ENCODE results near the gene ATM.

ATM gene

DNA sequence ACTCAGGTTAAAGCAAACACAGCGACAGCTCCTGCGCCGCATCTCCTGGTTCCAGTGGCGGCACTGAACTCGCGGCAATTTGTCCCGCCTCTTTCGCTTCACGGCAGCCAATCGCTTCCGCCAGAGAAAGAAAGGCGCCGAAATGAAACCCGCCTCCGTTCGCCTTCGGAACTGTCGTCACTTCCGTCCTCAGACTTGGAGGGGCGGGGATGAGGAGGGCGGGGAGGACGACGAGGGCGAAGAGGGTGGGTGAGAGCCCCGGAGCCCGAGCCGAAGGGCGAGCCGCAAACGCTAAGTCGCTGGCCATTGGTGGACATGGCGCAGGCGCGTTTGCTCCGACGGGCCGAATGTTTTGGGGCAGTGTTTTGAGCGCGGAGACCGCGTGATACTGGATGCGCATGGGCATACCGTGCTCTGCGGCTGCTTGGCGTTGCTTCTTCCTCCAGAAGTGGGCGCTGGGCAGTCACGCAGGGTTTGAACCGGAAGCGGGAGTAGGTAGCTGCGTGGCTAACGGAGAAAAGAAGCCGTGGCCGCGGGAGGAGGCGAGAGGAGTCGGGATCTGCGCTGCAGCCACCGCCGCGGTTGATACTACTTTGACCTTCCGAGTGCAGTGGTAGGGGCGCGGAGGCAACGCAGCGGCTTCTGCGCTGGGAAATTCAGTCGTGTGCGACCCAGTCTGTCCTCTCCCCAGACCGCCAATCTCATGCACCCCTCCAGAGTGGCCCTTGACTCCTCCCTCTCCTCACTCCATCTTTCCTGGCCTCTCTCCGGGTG is at the start of gene ATM, which contains the start of gene NPAT (continued):
- TF ChIP-seq, protein P1, sequence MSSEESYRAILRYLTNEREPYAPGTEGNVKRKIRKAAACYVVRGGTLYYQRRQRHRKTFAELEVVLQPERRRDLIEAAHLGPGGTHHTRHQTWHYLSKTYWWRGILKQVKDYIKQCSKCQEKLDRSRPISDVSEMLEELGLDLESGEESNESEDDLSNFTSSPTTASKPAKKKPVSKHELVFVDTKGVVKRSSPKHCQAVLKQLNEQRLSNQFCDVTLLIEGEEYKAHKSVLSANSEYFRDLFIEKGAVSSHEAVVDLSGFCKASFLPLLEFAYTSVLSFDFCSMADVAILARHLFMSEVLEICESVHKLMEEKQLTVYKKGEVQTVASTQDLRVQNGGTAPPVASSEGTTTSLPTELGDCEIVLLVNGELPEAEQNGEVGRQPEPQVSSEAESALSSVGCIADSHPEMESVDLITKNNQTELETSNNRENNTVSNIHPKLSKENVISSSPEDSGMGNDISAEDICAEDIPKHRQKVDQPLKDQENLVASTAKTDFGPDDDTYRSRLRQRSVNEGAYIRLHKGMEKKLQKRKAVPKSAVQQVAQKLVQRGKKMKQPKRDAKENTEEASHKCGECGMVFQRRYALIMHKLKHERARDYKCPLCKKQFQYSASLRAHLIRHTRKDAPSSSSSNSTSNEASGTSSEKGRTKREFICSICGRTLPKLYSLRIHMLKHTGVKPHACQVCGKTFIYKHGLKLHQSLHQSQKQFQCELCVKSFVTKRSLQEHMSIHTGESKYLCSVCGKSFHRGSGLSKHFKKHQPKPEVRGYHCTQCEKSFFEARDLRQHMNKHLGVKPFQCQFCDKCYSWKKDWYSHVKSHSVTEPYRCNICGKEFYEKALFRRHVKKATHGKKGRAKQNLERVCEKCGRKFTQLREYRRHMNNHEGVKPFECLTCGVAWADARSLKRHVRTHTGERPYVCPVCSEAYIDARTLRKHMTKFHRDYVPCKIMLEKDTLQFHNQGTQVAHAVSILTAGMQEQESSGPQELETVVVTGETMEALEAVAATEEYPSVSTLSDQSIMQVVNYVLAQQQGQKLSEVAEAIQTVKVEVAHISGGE (tag by site-specific recombination; conservative IDR thresholded peaks at IDR 0.05; ENCODE audit: low read depth), result peak; percentile 65
- TF ChIP-seq ZNF560 (tag by site-specific recombination; IDR thresholded peaks at IDR 0.05; ENCODE audit: borderline replicate concordance) (no peak), HOXC10 (CRISPR knock-in tag; IDR thresholded peaks at IDR 0.05) (no peak), GLIS2 (tag by site-specific recombination; IDR thresholded peaks at IDR 0.05) (no peak), ZNF529 (tag by site-specific recombination; IDR thresholded peaks at IDR 0.05; ENCODE audit: insufficient replicate concordance) (no peak), KLF16 (tag by site-specific recombination; IDR thresholded peaks at IDR 0.05) (peak; percentile 67; the same call in 1 of the 2 replicates), ZNF664 (tag by site-specific recombination; IDR thresholded peaks at IDR 0.05) (no peak), ZNF37A (tag by site-specific recombination; IDR thresholded peaks at IDR 0.05) (no peak), WT1 (tag by site-specific recombination; IDR thresholded peaks at IDR 0.05) (peak; percentile 56; the same call in 1 of the 2 replicates), ZBTB20 (tag by site-specific recombination; IDR thresholded peaks at IDR 0.05) (peak; percentile 23; the same call in 1 of the 2 replicates), PRDM1 (tag by site-specific recombination; IDR thresholded peaks at IDR 0.05) (no peak), EGR2 (tag by site-specific recombination; IDR thresholded peaks at IDR 0.05; ENCODE audit: low read depth) (0 out of 2 replicates have a peak, but pooled peaks have one; percentile 9), ZNF292 (tag by site-specific recombination; IDR thresholded peaks at IDR 0.05; ENCODE audit: borderline replicate concordance, low read depth) (no peak), ZNF654 (tag by site-specific recombination; IDR thresholded peaks at IDR 0.05; ENCODE audit: low read depth) (peak; percentile 39; the same call in 1 of the 2 replicates), OSR2 (tag by site-specific recombination; IDR thresholded peaks at IDR 0.05) (peak; percentile 65; the same call in 1 of the 2 replicates), ZNF184 (tag by site-specific recombination; IDR thresholded peaks at IDR 0.05) (no peak), ZSCAN30 (tag by site-specific recombination; IDR thresholded peaks at IDR 0.05) (peak; percentile 73; the same call in 1 of the 2 replicates), ZNF596 (tag by site-specific recombination; IDR thresholded peaks at IDR 0.05) (no peak), GLI2 (tag by site-specific recombination; IDR thresholded peaks at IDR 0.05; ENCODE audit: borderline replicate concordance, low read depth) (no peak), SP7 (tag by site-specific recombination; IDR thresholded peaks at IDR 0.05) (peak; percentile 72), ZNF433 (tag by site-specific recombination; IDR thresholded peaks at IDR 0.05; ENCODE audit: low read depth) (no peak)
- TF ChIP-seq, protein P2, sequence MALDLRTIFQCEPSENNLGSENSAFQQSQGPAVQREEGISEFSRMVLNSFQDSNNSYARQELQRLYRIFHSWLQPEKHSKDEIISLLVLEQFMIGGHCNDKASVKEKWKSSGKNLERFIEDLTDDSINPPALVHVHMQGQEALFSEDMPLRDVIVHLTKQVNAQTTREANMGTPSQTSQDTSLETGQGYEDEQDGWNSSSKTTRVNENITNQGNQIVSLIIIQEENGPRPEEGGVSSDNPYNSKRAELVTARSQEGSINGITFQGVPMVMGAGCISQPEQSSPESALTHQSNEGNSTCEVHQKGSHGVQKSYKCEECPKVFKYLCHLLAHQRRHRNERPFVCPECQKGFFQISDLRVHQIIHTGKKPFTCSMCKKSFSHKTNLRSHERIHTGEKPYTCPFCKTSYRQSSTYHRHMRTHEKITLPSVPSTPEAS (tag by site-specific recombination; IDR thresholded peaks at IDR 0.05), result no peak
- TF ChIP-seq, protein P3, sequence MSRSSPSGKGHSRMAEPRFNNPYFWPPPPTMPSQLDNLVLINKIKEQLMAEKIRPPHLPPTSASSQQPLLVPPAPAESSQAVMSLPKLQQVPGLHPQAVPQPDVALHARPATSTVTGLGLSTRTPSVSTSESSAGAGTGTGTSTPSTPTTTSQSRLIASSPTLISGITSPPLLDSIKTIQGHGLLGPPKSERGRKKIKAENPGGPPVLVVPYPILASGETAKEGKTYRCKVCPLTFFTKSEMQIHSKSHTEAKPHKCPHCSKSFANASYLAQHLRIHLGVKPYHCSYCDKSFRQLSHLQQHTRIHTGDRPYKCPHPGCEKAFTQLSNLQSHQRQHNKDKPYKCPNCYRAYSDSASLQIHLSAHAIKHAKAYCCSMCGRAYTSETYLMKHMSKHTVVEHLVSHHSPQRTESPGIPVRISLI (tag by site-specific recombination; IDR thresholded peaks at IDR 0.05), result no peak
- TF ChIP-seq, protein P4, sequence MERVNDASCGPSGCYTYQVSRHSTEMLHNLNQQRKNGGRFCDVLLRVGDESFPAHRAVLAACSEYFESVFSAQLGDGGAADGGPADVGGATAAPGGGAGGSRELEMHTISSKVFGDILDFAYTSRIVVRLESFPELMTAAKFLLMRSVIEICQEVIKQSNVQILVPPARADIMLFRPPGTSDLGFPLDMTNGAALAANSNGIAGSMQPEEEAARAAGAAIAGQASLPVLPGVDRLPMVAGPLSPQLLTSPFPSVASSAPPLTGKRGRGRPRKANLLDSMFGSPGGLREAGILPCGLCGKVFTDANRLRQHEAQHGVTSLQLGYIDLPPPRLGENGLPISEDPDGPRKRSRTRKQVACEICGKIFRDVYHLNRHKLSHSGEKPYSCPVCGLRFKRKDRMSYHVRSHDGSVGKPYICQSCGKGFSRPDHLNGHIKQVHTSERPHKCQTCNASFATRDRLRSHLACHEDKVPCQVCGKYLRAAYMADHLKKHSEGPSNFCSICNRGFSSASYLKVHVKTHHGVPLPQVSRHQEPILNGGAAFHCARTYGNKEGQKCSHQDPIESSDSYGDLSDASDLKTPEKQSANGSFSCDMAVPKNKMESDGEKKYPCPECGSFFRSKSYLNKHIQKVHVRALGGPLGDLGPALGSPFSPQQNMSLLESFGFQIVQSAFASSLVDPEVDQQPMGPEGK (tag by site-specific recombination; IDR thresholded peaks at IDR 0.05), result peak; percentile 61; the same call in 1 of the 2 replicates
- TF ChIP-seq, protein P5, sequence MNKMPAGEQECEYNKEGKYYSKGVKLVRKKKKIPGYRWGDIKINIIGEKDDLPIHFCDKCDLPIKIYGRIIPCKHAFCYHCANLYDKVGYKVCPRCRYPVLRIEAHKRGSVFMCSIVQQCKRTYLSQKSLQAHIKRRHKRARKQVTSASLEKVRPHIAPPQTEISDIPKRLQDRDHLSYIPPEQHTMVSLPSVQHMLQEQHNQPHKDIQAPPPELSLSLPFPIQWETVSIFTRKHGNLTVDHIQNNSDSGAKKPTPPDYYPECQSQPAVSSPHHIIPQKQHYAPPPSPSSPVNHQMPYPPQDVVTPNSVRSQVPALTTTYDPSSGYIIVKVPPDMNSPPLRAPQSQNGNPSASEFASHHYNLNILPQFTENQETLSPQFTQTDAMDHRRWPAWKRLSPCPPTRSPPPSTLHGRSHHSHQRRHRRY (tag by site-specific recombination; IDR thresholded peaks at IDR 0.05), result no peak
- TF ChIP-seq, protein P6, sequence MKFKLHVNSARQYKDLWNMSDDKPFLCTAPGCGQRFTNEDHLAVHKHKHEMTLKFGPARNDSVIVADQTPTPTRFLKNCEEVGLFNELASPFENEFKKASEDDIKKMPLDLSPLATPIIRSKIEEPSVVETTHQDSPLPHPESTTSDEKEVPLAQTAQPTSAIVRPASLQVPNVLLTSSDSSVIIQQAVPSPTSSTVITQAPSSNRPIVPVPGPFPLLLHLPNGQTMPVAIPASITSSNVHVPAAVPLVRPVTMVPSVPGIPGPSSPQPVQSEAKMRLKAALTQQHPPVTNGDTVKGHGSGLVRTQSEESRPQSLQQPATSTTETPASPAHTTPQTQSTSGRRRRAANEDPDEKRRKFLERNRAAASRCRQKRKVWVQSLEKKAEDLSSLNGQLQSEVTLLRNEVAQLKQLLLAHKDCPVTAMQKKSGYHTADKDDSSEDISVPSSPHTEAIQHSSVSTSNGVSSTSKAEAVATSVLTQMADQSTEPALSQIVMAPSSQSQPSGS (tag by site-specific recombination; IDR thresholded peaks at IDR 0.05; ENCODE audit: low read depth), result no peak
- TF ChIP-seq, protein P7, sequence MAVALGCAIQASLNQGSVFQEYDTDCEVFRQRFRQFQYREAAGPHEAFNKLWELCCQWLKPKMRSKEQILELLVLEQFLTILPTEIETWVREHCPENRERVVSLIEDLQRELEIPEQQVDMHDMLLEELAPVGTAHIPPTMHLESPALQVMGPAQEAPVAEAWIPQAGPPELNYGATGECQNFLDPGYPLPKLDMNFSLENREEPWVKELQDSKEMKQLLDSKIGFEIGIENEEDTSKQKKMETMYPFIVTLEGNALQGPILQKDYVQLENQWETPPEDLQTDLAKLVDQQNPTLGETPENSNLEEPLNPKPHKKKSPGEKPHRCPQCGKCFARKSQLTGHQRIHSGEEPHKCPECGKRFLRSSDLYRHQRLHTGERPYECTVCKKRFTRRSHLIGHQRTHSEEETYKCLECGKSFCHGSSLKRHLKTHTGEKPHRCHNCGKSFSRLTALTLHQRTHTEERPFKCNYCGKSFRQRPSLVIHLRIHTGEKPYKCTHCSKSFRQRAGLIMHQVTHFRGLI (tag by site-specific recombination; IDR thresholded peaks at IDR 0.05), result no peak
